ENCODE data around the gene RPL7L1.
"Not testable (repeated sequence)": the region's sequence is repeated elsewhere in the genome, so short reads cannot be mapped to it uniquely, and the experiment has no call there.

RPL7L1 gene

DNA sequence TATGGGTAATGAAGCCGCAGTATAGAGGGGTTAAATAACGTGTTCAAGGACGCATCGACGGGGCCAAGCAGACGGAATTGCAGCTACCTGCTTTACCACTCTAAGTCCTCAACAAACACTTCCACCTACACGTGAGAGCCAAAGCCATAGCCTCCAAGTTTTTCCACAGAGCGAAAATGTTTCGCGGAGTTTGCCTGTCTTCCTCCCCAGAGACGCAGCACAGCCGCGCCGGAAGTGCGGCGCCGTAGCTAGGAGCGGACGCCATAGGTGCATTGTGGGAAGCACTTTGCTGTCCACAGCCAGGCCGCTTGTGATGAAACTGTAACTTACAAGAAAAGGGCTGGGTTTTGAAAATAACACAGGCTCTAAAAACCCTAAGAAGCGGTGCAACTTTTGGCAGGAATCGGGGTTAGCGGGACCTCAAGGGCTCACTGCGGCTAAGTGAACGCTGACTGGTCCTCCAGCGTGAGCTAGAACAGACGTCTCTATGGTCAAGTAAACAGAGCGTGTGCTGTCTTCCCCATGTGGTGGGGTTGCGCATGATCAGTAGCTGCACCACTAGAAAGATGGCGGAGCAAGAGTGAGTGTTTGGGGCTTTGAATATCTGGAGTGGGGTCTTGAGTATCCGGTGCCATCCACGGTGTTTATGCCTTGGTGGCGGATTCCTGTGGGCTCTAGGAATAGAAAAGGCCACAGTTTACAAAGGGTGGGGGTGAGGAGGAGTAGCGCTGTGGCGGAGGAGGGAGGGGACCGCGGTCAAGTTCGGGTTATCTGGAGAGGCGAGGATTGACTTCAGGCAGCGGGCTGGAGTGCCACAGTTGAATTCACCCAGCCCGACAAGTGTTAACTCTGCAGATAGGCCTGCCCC, at the start of gene RPL7L1:
Gene RPL7L1, plus strand, starts transcription at position 245 of the 868 bp plus-strand sequence. Its CDS starts 295 bp downstream, at position 540.
- peak; percentile 61 for DNase-seq

DNA sequence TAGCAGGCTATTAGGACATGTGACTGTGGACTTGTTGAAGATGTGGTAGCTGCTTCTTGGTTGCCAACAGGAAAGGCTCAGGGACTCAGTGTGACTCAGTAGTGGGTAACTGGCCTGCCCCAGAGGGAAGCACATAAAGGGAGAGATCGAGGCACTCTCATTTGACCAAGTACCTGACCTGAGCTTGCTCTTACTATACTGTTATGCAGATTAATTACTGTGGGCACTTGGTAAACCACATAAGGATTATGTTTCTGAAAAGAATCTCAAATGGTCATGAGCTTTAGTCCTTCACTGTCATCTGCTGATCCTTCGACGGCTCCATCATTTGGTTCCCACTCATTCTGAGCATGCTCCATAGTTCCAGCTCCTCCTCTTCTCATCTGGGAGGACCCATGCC, 48.2 kb upstream of the RPL7L1 start:
- no peak for DNase-seq

DNA sequence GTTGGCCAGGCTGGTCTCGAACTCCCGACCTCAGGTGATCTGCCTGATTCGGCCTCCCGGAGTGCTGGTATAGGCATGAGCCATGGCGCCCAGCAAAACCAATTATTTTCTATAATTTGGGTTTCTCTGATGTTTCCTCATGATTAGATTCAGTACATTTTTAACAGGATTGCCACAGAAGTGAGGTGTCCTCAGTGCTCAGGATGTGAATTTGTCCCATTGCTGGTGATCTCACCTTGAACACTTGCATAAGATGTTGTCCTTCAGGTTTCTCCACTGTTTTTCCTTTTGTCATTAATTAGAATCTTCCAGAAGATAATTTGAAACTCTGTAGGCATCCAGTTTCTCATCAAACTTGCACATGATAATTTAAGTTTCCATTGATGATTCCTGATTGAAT, 45.4 kb upstream of the RPL7L1 start:
- no peak for DNase-seq

DNA sequence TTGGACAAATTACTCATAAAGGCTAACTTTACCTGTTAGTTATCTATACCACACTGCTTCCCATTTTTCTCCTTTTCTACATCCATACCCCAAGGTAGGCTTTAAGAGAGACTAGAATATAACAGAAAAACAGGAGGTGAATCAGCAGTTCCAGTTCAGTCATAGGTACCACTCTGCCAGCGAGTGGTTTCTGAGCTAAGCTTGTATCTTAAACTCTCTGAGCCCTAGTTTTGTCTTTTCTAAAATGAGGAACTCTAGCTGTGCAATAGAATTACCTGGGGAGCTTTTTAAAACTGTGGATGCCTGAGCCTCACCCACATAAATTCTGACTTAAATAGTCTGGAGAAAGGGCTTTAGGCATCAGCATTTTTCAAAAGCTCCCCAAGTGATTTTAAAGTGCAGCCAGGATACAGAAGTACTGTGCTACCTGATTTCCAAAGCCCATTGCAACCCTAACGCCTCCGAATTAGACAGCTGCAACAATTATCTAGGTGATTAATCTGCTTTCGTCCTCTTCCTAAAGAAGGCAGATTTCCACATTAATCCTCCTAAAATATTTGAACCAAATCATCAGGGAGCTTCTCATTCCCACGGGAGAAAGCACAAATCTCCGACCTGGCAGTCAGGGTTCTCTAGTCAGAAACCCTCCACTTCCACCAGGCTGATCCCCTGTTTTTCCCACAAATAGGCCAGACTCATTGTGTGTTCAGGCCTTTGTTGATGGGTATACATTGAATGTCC, 37.4 kb upstream of the RPL7L1 start:
- DNase-seq = no peak

DNA sequence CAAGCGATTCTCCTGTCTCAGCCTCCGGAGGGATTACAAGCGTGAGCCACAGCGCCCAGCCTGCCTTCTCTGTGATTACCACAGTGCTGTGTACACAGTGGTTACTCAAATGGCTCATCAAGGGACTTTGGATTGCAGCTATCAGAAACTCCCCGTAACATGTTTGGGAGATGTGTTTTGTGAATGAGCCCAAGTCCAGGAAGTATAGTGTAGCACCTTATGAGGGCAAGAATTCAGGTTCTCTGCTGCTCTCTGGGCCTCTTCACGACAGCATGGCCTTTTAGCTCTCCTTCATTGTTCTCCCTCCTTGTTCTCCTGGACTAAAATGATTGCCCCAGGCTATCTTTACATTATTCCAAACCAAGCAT, 34.1 kb upstream of the RPL7L1 start:
- DNase-seq = peak; percentile 16

DNA sequence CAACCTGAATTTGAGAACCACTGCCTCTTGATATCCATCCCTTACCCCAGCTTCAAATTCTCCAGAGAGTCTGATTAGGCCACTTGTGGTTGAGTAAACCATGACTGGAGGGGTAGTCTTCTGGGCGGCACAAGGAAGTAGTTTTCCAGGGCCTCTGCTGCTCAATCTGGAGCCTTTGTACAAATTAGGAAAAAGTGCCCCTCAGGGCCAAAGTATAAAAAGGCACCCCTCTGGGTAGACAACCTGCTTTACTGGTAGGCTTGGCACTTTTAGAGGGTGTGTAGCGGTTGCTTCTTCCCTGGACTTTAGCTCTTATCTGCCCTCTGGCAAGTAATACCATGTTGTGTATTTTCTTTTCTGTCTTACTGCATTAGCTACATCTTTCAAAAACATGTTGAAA, 32.9 kb upstream of the RPL7L1 start:
- DNase-seq = no peak

DNA sequence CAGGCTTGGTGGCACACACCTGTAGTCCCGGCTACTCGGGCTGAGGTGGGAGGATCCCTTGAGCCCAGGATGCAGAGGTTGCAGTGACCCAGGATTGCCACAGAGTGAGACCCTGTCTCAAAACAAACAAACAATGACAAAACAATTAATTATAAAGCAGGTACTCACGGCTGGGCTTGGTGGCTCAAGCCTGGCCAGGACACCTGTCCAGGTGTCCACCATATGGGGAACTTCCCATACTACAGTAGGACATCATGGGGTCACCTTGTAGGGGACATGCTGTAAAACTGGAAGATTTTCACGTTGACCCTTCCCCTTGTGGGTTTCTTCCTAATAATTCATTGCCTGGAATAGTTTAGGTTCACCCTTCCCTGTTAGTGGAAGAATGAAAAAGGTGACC, 30.7 kb upstream of the RPL7L1 start:
- no peak for DNase-seq

DNA sequence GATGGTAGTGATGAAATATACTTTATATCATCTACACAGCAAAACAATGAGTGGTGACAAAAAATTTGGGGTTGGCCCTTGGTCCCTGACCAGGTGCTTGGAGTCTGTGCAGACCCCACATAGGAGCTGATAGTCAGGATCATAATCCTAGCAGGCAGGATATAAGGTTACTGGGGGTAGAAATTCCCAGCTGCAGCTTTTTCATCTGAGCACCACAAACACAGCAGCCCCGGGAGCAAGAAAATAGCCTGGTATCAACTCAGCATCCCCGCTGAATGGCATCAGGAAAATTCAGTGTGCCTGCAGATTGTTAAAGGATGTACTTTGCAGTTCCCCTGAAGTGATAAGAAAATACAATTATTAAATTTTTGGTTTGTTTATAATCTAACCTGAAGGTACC, 27.8 kb upstream of the RPL7L1 start:
- no peak for DNase-seq

DNA sequence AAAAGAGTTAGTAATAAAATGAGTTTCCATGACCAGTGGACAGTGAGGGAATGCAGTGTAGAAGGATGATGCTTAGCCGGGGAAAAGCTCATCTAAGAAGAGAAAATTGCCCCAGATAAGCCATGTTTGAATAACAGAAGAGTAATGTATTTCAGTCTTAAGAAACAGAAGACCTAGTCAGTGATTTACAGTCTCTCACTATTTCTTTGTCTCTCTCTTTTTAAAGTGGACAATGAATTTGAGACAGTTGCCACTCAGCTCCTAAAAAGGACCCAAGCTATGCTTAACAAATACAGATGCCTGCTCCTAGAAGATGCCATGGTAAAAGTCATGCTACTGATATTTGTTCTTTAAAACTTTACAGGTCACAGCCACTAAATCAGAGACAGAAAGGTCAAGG, 19.4 kb upstream of the RPL7L1 start:
- no peak for DNase-seq

DNA sequence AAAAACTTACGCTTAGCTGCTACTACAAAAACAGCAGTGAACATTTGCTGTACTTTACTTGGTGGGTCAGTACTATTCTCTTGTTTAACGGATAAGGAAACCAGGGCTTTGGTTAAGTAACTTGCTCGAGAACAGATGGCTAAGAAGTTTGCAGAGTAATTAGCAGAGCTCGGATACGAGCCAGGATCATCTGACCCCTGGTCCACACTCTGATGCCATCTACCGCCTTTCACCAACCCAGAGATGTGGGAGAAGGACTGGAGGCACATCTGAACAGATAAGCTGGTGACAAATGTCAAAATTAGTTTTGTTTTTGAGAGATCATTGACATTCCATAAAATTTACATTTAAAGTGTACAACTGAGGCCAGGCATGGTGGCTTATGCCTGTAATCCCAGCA, 18.9 kb upstream of the RPL7L1 start:
- no peak for DNase-seq

DNA sequence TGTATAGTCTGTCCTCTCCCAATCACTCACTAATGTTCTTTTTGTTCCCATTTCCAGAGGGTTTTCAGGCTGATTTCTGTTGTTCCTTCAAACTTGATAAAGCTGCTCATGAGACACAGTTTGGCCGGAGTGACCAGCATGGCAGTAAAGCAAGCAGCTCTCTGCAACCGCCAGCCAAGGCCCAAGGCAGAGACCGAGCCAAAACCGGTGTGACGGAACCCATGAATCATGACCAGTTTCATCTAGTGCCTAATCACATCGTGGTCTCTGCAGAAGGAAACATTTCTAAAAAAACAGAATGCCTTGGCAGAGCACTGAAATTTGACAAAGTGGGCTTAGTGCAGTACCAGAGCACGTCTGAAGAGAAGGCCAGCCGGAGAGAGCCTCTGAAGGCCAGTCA, 14.8 kb upstream of the RPL7L1 start:
- DNase-seq = no peak

DNA sequence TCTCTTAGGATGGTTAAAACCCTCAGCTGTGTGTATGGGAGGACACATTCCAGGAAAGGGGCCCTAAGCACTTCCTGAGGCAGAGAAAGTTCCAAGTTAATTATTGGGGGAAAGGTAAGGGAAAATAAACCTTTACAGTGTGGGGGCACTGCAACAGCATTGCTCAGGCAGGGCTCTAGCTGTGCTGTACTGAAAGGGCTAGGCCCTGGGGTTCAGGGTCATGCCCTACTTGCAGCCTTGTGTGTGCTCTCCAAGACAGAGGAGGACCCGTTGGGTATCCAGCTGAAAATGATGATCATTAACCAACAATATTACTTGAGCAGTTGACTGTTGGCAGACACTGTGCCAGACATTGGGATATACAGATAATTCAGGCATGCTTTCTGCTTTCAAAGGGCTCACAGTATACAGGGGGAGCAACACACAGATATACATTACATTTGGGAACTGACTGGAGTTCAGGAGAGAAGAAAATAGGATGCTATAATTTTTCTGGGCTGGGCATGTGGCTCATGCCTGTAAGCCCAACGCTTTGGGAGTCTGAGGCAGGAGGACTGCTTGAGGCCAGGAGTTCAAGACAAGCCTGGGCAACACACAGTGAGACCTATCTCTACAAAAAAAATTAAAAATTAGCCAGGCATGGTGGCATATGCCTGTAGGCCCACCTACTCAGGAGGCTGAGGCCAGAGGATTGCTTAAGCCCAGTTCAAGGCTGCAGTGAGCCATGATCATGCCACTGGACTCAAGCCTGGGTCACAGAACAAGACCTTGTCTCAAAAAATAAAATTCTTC, 9.1 kb upstream of the RPL7L1 start:
- DNase-seq = no peak

DNA sequence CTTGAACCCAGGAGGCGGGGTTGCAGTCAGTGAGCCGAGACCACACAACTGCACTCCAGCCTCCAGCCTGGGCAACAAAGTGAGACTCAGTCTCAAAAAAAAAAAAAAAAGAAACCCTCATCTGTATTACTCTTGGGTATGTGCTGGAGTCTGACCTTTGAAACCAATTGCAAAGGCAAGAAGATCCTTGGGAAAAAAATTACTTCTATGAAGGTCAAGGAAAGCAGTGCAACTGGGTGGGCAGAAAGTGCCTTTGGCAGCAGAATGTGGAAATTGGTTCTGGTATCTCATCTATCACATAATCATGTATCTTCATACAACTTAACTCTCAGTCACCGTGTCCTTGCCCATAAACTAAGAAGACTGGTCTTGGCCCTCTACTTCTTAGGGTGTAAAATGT, 7.7 kb upstream of the RPL7L1 start:
- no peak for DNase-seq

DNA sequence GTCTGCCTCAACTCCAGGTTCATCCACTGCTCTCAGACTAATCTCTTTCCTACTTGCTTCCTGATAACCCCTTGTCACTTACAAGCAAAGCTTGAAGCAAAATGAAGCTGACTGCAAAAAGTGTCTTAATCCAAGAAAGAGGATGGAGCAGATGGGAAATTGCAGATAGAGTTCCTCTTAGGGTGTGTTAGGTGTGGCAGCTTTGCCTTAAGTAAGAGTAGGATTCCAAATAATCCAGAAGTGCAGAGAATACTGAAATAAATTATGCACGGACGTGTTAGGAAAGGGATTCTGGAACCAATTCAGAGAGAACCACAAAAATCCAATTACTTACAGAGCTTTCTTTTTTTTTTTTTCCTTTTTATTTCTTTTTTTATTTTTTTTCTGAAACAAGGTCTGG, 6.1 kb upstream of the RPL7L1 start:
- no peak for DNase-seq

DNA sequence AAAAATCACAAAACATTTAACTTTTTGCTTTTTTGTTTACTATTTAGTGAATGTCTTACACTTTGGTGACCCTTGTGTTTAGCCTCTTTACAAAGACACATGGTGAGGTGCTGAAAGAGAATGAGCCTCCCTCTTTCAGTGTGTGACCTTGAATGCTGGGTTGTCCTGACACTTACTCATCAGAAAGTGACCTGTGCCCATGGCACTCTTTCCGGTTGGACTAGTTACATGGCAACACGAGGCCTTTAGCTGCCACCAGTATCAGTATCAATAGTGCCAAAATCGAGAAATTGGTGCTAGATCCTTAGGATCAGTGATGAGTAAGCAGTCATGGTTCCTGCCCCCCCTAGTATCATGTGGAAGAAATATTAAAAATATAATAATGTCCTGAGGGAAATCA, 1.7 kb upstream of the RPL7L1 start:
- no peak for DNase-seq

DNA sequence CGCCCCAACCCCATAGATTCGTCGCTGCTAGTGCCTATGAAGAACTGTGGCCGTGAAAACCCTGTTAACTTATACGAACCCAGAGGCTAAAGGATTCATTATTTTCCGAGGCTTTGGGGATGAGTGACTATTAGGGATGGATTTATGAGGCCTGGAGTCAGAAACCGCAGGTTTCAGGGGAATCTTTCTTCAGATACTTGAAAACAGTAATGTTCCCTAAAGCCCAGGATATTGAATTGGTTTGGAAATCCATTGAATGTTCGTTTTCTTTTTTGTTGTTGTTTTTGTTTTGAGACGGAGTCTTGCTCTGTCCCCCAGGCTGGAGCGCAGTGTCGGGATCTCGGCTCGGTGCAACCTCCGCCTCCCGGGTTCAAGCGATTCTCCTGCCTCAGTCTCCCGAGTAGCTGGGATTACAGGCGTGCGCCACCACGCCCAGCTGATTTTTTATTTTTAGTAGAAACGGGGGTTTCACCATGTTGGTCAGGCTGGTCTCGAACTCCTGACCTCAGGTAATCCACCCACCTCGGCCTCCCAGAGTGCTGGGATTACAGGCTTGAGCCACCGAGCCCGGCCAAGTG, 913 bp downstream of the RPL7L1 start:
- DNase-seq = not testable (repeated sequence)

DNA sequence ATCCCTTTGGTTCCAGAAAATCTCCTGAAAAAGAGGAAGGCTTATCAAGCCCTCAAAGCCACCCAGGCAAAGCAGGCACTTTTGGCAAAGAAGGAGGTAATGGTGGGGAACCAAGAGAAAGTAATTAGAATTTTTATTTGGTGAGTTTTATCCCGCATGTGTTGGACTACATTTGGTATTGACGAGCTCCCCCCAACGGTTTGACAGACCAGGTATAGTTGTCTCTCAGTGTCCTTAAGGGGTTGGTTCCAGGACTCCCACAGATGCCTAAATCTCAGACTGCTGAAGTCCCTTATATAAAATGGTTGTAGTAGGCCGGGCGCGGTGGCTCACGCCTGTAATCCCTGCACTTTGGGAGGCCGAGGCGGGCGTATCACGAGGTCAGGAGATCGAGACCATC, 1.5 kb downstream of the RPL7L1 start:
- DNase-seq = not testable (repeated sequence)

DNA sequence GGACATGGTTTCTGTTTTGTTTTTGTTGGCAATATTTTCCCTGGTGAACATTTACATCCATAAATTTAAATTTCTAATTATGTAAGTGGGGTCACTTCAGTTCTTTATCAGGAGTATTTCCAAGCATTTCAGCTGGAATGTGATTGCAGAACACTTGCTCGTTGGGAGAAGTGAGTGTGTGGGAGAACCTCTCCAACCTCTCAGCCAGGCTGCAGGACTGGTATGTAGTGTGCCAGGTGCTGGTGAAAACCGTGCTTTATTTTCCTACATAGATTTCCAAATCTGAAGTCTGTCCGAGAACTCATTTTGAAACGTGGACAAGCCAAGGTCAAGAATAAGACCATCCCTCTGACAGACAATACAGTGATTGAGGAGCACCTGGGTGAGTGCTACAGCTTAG, 6.3 kb downstream of the RPL7L1 start:
- no peak for DNase-seq

DNA sequence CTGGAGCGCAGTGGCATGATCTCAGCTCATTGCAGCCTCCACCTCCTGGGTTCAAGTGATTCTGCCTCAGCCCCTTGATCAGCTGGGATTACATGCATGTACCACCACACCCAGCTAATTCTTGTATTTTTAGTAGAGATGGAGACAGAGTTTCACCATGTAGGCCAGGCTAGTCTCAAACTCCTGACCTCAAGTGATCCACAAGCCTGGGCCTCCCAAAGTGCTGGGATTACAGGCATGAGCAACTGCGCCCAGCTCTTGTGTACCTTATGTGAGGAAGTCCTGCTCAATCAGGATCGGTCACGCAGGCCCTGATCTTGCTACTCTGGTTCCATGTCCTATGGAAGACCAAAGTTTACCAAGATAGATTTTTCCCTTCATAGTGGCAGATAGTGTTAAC, 8.8 kb downstream of the RPL7L1 start:
- DNase-seq = not testable (repeated sequence)

DNA sequence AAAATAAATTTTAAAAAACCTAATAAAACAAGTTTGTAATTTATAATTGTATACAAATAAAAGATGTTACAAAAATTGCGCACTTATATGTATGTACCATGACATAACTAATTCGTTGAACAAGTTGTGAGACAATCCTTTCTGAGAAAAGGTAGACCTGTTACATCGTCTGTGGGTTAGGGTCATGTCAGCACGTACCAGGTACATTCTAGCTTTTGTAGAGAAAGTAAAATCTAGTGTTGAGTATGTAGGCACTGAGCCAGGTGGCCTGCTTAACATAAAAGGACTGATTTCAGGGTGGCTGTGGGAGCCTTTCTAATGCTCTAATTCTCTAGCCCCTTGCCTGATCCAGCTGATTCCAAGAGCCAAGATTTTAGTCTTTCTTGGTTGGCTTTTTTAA, 10.4 kb downstream of the RPL7L1 start:
- no peak for DNase-seq

DNA sequence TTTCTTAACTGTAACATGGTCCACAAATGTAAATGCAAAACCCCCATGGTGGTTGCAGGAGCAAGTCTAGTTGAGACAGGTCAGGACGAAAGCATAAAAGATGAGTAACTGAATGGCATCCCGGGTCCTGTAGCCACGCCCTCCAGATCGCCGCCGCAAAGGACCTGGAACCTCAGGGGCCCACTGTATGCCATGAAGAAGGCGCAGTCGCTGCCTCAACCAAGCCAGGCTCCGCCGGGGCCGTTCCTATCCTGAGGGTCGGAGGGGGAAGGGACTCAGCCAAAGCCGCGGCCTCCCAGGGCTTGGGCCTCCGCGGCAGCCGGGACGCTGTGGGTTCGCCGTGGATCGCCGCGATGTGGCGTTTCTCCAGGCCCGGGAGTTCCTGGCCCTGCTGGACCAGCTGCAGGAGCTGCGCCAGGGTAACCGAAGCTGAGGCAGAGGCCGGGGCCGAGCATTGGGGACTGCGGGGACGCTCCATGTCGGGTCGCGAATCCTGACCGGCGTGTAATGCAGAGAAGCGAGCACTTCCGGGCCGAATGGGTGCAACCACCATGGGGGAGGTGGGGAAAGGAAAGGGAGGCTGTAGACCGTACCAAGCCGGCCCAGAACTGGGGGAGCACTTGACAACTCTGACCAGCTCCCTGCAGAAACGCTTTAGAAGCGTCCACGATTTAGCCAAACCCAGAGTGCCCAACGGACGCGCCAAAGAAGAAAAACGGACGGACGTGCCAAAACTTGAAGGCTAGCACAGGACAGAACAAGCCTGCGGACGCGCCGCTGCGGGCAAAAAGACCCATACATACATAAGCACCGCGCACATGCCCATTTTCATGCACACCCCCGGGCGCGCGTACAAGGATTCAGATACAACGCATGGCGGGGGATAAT, 11.1 kb downstream of the RPL7L1 start:
- DNase-seq = peak; percentile 62

DNA sequence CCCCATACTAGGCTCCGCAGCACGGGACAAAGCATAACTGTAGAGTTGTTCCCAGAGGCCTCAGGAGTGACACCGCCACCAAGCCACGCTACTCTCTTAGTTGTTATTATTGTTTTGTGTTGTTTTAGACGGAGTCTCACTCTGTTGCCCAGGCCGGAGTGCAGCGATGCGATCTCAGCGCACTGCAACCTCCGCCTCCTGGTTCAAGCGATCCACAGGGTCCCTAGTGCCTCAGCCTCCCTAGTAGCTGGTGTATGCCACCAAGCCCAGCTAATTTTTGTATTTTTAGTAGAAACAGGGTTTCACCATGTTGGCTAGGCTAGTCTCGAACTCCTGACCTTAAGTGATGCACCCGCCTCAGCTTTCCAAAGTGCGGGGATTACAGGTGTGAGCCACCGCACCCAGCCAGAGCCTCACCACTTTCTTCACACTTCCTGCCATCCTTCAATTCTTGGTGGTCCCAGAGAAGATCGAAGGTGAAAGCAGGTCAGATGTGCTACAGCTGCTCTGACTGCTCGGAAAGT, 11.8 kb downstream of the RPL7L1 start:
- DNase-seq = no peak

Measured in NCI-H1436 treated with DMSO at 0.1 percent for 48 hours (cell line).